Stimulated activated CD4-positive, alpha-beta T cell treated with anti-CD3 and anti-CD28 coated beads, Interleukin-2, amount 100 ng/mL, for 4 hours (primary cell): ENCODE data around the gene FBXW5.

Experiments used
- DNase-seq: peaks from one replicate; pipeline ENCODE4 v3.0.0-alpha.2; 2020; ENCODE audit warnings: low read depth

FBXW5 gene

GRCh38 chr9:136960938-136961275 lies 16.4 kb upstream of the FBXW5 start:
- no peak for DNase-seq

DNA sequence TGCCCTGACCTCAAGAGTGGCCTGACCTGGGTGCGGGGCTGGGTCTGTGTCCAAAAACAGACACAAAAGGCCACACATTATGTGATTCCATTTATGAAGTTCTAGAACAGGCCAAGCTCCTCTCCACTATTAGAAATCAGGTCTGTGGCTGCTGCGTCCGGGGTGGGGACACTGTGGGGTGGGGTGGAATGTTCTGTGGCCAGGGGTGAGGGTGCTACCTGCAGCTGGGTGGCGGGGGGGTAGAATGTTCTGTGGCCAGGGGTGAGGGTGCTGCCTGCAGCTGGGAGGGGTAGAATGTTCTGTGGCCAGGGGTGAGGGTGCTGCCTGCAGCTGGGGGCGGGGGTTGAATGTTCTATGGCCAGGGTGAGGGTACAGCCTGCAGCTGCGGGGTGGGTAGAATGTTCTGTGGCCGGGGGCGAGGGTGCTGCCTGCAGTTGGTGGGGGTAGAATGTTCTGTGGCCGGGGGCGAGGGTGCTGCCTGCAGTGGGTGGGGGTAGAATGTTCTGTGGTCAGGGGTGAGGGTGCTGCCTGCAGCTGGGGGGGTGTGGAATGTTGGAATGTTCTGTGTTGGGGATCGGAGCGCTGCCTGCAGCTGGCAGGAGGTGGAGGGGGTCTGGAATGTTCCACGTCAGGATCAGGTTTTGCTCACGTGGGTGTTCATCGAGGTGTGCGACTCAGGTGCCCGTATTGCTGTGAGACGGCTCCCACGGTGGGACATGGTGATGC lies 15.8 kb upstream of the FBXW5 start:
- DNase-seq = no peak

DNA sequence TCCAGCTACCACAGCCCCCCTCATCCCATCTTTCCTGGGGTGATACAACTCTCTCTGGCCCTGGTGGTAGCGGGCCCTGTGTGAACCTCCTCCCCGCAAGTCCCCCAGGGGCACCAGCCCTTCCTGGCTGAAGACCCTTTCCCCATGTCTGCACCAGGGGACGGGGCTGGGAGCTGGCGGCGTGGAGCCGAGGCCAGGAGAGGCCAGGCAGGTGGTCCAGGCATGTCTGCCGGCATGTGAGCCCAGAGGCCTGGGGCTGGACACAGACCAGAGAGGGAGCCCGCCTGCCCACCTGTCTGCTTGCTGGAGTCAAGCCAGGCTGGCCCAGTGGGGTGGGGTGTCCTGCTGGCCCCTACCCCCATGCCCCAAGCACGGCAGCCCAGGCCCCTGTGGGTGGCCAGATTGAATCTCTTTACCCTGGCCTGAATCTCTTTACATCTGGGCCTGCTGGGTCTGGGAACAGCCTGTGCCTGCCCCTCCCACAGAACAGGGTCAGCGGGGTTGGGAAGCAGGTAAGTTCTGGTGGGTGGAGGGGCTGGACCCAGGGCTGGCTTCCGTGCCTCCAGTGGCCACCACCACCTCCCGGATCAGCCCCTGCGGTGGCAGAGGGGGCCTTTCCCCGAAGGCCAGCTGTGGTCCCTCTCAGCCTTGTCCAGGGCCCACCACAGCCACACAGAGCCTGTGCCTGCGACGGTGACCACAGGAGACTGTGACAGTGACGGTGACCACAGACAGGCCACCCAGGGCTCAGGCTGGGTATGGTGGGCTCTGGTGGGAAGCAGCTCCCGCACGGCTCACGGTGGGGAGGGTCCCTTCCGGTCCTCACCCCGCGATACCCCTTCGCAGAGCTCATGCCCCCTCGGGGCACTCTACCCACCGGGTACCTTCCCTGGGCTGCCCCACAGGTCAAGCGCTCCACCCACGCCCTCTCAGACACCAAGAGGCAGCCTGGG lies 14.6 kb upstream of the FBXW5 start:
- DNase-seq = no peak

DNA sequence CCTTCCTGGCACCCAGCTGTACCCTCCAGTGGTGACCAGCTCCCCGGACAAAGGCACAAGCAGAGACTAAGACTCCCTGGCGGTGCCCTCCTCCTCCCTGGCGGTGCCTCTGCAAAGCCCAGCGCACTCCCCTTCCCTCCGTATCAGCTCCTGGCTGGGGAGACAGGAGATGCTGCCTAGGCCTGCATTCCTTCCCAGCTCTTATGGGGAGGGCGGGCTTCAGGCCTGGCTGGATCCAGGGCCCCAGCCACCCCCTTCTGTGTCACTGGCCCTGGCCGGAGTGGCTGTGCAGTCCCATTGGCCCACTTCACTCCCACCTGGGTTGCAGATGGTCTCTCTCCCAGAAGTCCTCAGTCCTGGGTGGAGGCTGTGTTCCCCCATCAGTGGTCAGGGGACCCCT lies 13.9 kb upstream of the FBXW5 start:
- DNase-seq = no peak

- no peak for DNase-seq
Observed at GRCh38 chr9:136957901-136958300, 13.4 kb upstream of the FBXW5 start.

DNA sequence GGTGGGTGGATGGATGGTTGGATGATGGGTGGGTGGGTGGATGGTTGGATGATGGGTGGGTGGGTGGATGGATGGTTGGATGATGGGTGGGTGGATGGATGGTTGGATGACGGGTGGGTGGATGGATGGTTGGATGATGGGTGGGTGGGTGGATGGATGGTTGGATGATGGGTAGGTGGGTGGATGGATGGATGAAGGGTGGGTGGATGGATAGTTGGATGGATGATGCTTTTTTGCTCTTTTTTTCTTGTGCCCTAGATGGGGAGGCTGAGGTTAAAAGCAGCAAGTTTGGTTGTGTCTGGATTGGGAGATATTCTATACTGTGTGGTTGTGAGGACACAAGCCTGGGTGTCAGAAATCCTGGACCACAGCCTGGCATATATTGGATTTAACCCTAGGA lies 12.9 kb upstream of the FBXW5 start:
- no peak for DNase-seq

DNA sequence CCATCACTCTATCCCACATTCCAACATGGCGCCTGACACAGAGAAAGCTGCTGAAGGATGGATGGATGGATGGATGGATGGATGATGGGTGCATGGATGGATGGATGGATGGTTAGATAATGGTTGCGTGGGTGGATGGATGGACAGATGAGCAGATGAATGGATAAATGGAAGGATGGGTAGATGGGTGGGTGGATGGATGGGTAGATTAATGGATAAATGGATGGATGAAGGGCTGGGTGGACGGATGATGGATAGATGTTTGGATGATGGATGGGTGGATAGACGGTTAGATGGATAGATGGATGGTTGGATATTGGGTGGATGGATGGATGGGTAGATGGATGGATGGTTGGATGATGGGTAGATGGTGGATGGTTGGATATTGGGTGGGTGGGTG lies 12.1 kb upstream of the FBXW5 start:
- DNase-seq = no peak

- DNase-seq = no peak
Observed at GRCh38 chr9:136955943-136956335, 11.4 kb upstream of the FBXW5 start.

- DNase-seq = no peak
Observed at GRCh38 chr9:136955202-136955942, 10.8 kb upstream of the FBXW5 start.

DNA sequence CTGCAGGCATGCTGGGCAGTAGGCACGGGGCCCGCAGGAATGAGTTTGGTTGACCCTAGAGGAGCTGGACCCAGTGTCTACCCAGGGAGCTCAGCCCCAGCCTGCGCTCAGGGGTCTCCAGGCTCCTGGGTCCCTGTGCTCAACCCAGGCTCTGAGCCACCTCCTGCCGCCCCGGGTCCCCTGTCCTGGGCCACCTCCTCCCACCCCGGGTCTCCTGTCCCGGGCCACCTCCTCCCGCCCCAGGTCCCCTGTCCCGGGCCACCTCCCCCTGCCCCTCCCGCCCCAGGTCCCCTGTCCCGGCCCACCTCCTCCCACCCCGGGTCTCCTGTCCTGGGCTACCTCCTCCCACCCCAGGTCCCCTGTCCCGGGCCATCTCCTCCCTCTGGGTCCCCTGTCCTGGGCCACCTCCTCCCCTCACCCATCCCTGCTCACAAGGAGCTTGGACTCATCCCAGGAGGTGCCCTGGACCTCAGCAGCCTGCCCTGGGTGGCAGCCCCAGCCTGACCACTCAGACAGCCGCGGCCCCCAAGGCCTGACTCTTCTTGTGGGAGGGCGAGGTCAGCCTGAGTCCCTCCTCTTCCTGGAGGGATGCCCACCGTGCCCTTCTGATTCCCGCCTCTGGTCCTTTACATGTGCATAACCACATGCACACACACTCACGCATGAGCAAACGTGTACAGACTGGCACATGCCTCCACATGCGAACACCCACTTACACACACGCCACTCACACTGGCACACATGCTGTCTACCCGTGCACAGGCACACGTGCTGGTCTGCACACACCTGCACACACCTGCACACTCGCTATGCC lies 9.9 kb upstream of the FBXW5 start:
- DNase-seq = no peak

- no peak for DNase-seq
Observed at GRCh38 chr9:136953771-136954269, 9.3 kb upstream of the FBXW5 start.

DNA sequence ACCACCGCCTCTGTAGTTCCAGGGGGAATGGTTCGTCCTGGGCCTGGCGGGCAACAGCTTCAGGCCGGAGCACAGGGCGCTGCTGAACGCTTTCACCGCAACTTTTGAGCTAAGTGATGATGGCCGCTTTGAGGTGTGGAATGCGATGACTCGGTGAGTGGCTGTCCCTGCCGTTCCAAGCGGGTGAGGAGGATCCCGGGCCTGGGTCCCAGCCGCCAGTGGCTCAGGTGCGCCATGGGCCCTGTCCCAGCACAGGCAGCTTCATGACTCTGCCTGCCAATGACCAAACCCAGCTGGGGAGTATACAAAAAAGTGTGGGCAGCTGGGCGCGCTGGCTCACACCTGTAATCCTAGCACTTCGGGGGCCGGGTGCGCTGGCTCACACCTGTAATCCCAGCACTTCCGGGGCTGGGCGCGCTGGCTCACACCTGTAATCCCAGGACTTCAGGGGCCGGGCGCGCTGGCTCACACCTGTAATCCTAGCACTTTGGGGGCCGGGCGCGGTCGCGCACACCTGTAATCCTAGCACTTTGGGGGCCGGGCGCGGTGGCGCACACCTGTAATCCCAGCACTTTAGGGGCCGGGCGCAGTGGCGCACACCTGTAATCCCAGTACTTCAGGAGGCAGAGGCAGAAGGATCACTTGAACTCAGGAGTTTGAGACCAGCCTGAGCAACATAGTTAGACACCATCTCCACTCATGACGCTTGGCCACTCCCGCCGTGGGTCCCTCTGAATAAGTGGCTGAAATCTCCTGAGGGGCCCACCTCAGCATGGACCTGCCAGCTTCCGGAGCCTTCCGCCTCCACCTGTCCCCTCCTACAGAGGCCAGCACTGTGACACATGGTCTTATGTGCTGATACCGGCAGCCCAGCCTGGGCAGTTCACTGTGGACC lies 8.6 kb upstream of the FBXW5 start:
- DNase-seq = no peak

DNA sequence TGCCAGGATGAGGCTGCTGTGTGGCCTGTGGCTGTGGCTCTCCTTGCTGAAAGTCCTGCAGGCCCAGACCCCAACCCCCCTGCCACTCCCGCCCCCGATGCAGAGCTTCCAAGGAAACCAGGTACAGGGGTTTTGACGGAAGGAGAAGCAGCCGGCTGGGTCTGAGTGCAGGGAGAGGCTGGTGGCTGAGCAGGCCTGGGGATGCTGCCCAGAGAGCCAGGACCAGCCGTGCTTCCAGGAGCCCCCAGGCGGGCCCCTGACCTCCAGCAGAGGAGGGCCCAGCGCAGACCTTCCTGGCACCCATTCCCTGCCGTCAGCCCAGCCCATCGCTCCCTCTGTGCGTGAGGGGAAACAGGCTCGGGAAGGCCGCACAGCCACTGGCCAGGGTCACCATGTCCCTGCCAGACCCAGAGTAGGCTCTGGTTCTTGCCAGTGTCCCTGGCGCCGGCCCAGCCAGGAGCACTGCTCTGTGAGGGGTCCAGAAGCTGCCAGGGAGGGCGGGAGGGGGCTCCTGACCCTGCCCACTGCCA lies 7.8 kb upstream of the FBXW5 start:
- no peak for DNase-seq

DNA sequence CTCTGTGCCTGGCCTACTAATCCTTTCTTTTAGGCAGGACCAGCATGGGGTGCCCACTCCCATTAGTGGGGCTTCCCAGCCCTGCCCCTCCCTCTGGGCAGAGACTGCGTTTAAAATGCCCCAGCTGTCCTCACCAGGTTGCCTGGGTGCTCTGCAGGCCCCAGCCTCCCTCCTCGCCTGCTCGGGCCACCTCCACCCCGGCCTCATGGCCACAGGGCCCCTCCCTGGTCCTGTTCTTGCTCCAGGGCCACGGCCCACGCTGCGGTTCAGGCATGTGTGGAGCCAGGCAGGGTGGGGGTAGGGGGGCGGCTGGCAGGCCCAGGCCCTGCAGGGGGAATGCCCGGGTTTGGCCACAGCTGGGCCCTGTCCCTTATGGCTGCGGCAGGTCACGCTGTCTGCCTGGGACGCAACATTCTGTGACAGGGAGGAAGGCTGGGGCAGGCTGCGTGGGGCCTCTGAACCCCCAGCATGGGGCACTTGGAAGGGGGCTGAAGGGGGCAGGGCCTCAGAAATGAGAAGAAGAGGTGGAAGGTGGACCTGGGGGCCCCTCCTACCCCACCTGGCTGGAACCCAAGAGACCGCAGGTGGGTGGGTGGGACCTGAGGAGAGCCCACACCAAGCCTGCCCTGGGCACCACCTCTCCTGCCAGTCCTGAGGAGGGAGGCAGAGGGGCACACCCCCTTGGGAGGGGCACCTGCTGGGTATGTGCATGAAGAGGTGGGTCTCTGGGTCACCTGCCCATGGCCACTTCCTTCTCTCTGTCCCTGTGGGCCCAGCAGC lies 7.2 kb upstream of the FBXW5 start, which contains the start of gene LCN12:
Gene LCN12, plus strand, starts transcription at position 733 of the 780 bp plus-strand sequence. CDS start 55 bp downstream, outside the sequence.
- DNase-seq = no peak

- no peak for DNase-seq
Observed at GRCh38 chr9:136950656-136951276, 6.2 kb upstream of the FBXW5 start.

DNA sequence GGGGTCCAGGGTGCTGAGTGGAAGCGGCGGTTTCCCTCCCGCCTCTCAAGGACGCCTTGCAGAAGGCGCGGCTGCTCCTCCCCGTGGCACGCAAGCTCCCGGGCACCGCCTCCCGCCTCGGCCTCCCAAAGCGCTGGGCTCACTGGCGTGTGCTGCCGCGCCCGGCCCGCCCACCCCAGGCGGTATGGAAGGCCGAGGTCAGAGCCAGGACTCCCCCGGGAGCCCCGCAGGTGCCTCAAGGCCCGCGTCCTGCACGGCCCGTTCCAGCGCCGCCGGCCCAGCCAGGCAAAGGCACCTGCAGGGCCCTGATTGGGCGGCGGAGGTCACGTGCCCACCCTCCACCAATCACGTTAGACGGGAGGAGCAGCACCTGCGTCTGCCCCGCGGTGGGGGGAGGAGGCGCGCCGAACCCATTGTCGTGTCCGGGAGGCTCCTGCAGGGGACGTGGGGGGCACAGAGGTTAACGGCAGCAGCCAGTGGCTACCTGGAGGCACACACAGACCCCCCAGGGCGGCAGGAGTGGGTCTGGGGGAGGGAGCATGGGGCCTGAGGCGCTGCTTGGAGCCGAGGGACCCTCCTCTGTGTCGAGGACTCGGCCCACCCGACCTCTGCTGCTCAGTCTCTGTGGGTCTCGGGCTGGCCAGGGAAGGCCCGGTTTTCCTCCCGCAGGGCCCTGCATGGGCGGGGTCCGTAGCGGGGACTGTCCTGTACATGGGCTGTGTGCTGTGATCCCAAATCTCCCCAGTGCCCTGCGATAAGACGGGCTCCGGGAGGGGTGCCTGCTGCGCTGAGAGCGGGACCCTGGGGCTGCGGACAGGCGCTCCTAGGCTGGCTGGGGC lies 5.5 kb upstream of the FBXW5 start:
- peak; percentile 93 for DNase-seq

GRCh38 chr9:136949239-136949816 lies 4.8 kb upstream of the FBXW5 start:
- no peak for DNase-seq
